Measurements from ENCODE around the gene LILRB3.

DNA sequence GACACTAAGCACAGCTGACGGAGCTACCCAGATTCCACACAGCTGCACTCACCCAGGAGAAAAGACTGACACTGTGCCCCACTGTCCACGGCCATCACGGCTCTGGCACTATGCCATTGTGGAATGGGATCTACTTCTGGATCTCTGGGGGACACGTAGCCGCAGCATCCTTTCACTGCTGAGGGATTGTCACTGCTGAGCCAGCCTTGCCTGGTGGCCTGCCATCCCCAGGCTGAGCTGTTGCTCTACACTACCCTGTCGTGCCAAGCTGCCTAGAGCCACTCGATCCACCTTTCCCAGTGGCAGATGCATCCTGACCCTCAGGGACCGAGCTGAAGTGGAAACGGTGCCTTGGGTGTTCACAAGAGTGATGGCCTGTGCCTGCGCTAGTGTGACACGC is 39.3 kb upstream of the LILRB3 start:
- TF ChIP-seq, protein P1, sequence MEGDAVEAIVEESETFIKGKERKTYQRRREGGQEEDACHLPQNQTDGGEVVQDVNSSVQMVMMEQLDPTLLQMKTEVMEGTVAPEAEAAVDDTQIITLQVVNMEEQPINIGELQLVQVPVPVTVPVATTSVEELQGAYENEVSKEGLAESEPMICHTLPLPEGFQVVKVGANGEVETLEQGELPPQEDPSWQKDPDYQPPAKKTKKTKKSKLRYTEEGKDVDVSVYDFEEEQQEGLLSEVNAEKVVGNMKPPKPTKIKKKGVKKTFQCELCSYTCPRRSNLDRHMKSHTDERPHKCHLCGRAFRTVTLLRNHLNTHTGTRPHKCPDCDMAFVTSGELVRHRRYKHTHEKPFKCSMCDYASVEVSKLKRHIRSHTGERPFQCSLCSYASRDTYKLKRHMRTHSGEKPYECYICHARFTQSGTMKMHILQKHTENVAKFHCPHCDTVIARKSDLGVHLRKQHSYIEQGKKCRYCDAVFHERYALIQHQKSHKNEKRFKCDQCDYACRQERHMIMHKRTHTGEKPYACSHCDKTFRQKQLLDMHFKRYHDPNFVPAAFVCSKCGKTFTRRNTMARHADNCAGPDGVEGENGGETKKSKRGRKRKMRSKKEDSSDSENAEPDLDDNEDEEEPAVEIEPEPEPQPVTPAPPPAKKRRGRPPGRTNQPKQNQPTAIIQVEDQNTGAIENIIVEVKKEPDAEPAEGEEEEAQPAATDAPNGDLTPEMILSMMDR (IDR thresholded peaks at IDR 0.05; ENCODE audit: poor library complexity) = no peak
- TF ChIP-seq EZH2 (IDR thresholded peaks at IDR 0.05; ENCODE audit: borderline replicate concordance) = no peak
